ENCODE data around the gene SART3.
A peak's percentile ranks its signal among the peaks of the same experiment; 100 is the strongest.

The SART3 gene, protein sequence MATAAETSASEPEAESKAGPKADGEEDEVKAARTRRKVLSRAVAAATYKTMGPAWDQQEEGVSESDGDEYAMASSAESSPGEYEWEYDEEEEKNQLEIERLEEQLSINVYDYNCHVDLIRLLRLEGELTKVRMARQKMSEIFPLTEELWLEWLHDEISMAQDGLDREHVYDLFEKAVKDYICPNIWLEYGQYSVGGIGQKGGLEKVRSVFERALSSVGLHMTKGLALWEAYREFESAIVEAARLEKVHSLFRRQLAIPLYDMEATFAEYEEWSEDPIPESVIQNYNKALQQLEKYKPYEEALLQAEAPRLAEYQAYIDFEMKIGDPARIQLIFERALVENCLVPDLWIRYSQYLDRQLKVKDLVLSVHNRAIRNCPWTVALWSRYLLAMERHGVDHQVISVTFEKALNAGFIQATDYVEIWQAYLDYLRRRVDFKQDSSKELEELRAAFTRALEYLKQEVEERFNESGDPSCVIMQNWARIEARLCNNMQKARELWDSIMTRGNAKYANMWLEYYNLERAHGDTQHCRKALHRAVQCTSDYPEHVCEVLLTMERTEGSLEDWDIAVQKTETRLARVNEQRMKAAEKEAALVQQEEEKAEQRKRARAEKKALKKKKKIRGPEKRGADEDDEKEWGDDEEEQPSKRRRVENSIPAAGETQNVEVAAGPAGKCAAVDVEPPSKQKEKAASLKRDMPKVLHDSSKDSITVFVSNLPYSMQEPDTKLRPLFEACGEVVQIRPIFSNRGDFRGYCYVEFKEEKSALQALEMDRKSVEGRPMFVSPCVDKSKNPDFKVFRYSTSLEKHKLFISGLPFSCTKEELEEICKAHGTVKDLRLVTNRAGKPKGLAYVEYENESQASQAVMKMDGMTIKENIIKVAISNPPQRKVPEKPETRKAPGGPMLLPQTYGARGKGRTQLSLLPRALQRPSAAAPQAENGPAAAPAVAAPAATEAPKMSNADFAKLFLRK

DNA sequence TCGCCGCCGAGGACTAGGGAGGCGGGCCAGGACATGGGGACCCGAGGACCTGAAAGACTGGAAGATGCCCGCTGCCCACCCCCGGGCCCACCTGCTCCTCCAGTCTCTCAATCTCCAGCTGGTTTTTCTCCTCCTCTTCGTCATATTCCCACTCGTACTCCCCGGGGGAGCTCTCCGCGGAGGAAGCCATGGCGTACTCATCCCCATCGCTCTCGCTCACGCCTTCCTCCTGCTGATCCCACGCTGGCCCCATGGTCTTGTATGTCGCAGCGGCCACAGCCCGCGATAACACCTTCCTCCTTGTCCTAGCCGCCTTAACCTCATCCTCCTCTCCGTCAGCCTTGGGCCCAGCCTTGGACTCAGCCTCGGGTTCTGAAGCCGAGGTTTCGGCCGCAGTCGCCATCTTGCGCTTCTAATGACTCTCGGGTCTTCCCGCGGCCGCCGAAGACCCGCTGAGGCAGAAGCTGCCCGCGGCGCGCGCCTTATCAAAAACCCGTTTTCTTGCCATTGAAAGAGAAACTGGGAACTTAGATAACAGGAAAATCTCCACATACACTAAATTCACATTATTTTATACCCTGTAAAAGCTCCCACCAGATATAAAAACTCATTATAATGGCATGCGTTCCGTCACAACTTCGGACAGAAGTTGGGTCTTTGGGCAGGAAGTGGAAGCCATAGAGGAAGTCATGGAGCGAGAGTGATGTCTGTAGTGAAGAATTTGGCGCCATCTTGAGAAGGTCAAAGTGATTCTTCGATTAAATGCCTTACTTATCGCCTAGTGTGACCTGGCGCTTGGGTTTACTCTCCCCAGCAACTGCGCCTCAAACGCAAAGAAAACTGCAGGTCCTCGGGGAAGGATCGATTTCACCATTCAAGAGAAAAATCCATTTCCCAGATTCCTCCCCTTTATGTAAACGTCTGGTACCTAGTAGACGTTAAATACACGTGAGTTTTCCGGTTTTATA lies at the start of gene SART3:
TSS of gene SART3 (minus strand) at position 422 of the 968 bp plus-strand sequence. CDS start at position 403, 19 bp downstream.
- H3K4me1 ChIP-seq (ENCODE audit: insufficient read depth, low read length), result peaks cover 58% of the 10 kb centered on the region
- H3K9ac ChIP-seq (ENCODE audit: low read length), result peak within 1 kb of the TSS; percentile 93
- H3K36me3 ChIP-seq (ENCODE audit: insufficient read depth, low read length), result peaks cover 33% of the 10 kb centered on the region
- H3K27me3 ChIP-seq (ENCODE audit: control insufficient read depth in 1 of 2, insufficient read depth in 2 of 2, low read length in 2 of 2), result no peaks in the 10 kb centered on the region
- peak within 1 kb of the TSS; percentile 90 for H3K27ac ChIP-seq (ENCODE audit: low read depth, low read length)
- H3K4me3 ChIP-seq (ENCODE audit: low read depth in 1 of 2, low read length in 2 of 2), result peak within 1 kb of the TSS; percentile 96 to 99
- H3K9me3 ChIP-seq (ENCODE audit: low read length), result no peaks in the 10 kb centered on the region

GRCh38 chr12:108610336-108610815 lies 49.4 kb upstream of the SART3 start:
- Histone ChIP-seq H3K4me1 (ENCODE audit: insufficient read depth, low read length) (peaks cover 7% of the 10 kb centered on the region), H3K27ac (ENCODE audit: low read depth, low read length) (no peak overlapping the region)

GRCh38 chr12:108609537-108610335 lies 48.8 kb upstream of the SART3 start:
- H3K4me3 ChIP-seq (ENCODE audit: low read depth in 1 of 2, low read length in 2 of 2), result no peak overlapping the region
- peaks cover 7% of the 10 kb centered on the region for H3K4me1 ChIP-seq (ENCODE audit: insufficient read depth, low read length)
- H3K9me3 ChIP-seq (ENCODE audit: low read length), result no peaks in the 10 kb centered on the region
- peaks cover 0 to 7% of the 10 kb centered on the region in 2 donors for H3K27me3 ChIP-seq (ENCODE audit: control insufficient read depth in 1 of 2, insufficient read depth in 2 of 2, low read length in 2 of 2)
- H3K9ac ChIP-seq (ENCODE audit: low read length), result no peak overlapping the region
- no peaks in the 10 kb centered on the region for H3K36me3 ChIP-seq (ENCODE audit: insufficient read depth, low read length)
- H3K27ac ChIP-seq (ENCODE audit: low read depth, low read length), result no peak overlapping the region

More at GRCh38 chr12:108610336-108610815, 49.4 kb upstream of the SART3 start:
- no peak overlapping the region for H3K4me3 ChIP-seq (ENCODE audit: low read depth in 1 of 2, low read length in 2 of 2)
- H3K36me3 ChIP-seq (ENCODE audit: insufficient read depth, low read length), result no peaks in the 10 kb centered on the region
- H3K27me3 ChIP-seq (ENCODE audit: control insufficient read depth in 1 of 2, insufficient read depth in 2 of 2, low read length in 2 of 2), result peaks cover 0 to 7% of the 10 kb centered on the region in 2 donors
- H3K9me3 ChIP-seq (ENCODE audit: low read length), result no peaks in the 10 kb centered on the region
- no peak overlapping the region for H3K9ac ChIP-seq (ENCODE audit: low read length)

DNA sequence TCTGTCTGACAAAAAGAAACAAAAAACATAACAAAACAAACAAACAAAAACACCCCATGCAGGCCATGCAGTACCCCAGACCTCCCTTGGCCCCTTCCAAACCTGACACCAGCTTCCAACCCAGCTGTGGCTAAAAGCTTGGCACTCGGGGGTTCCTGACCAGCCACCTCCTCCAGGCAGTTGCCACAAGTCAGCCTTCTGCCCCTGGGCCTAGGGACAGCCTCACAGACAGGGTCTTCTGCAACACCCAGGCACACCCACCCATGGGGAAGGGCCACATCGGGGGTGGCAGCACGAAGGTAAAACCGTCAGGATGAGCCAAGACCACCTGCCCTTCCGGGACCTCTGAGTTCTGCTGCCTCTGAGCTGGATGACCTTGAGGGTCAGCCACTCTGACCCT lies 47.6 kb upstream of the SART3 start:
- Histone ChIP-seq H3K4me1 (ENCODE audit: insufficient read depth, low read length) (peaks cover 7% of the 10 kb centered on the region), H3K27ac (ENCODE audit: low read depth, low read length) (no peak overlapping the region), H3K4me3 (ENCODE audit: low read depth in 1 of 2, low read length in 2 of 2) (no peak overlapping the region)

DNA sequence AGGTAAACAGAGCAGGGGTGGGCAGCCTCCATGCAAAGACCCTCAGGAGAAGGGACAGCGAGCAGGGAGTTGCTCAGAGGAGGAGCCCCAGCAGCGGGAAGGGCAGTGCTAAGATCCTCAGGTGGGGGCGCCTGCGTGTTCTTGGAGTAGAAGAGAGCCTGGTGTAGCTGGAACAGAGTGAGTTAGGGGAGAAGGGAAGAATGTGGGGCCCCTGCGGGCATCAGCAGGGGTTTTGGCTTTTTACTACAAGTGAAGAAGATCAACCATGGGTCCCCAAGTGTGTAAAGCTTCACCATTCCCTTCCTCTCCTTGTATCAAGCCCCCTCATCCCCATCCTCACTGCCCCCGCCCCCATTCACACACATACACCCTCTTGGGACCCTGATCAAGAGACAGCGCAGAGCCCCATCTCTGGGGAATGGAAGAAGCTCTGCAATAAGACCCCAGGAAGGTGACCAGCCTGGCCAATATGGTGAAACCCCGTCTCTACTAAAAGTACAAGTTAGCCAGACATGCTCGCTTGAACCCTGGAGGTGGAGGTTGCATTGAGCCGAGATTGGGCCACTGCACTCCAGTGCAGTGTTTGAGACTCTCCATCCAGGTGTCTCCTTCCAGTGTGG lies 47.1 kb upstream of the SART3 start:
- Histone ChIP-seq H3K9me3 (ENCODE audit: low read length) (no peaks in the 10 kb centered on the region), H3K4me1 (ENCODE audit: insufficient read depth, low read length) (peaks cover 7% of the 10 kb centered on the region), H3K9ac (ENCODE audit: low read length) (no peak overlapping the region), H3K27me3 (ENCODE audit: control insufficient read depth in 1 of 2, insufficient read depth in 2 of 2, low read length in 2 of 2) (peaks cover 0 to 13% of the 10 kb centered on the region in 2 donors), H3K36me3 (ENCODE audit: insufficient read depth, low read length) (no peaks in the 10 kb centered on the region), H3K4me3 (ENCODE audit: low read depth in 1 of 2, low read length in 2 of 2) (no peak overlapping the region), H3K27ac (ENCODE audit: low read depth, low read length) (no peak overlapping the region)

More for the DNA sequence above, 47.6 kb upstream of the SART3 start:
- Histone ChIP-seq H3K9me3 (ENCODE audit: low read length) (no peaks in the 10 kb centered on the region), H3K36me3 (ENCODE audit: insufficient read depth, low read length) (no peaks in the 10 kb centered on the region), H3K9ac (ENCODE audit: low read length) (no peak overlapping the region), H3K27me3 (ENCODE audit: control insufficient read depth in 1 of 2, insufficient read depth in 2 of 2, low read length in 2 of 2) (peaks cover 0 to 13% of the 10 kb centered on the region in 2 donors)

DNA sequence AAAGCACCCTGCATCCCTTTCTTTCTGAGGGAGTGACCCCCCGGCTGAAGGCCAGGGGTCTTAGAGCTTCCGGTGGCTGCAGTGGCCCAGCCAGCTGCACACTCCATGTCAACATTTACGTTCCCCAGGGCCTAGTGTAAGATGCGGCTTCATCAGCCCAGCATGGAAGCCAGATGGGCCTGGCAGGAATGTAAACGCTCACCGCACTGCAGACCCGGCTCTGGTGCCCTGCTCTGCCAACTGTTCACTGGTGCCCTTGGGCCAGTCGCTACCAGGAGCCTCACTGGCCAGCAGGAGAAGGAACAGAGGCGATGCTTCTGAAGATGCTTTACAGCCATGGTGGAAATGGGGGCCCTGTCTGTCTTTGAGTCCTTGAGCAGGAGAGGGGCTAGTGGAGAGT lies 45.5 kb upstream of the SART3 start:
- Histone ChIP-seq H3K9me3 (ENCODE audit: low read length) (no peaks in the 10 kb centered on the region), H3K27ac (ENCODE audit: low read depth, low read length) (no peak overlapping the region), H3K36me3 (ENCODE audit: insufficient read depth, low read length) (no peaks in the 10 kb centered on the region), H3K27me3 (ENCODE audit: control insufficient read depth in 1 of 2, insufficient read depth in 2 of 2, low read length in 2 of 2) (peaks cover 0 to 13% of the 10 kb centered on the region in 2 donors), H3K4me3 (ENCODE audit: low read depth in 1 of 2, low read length in 2 of 2) (no peak overlapping the region), H3K4me1 (ENCODE audit: insufficient read depth, low read length) (peaks cover 7% of the 10 kb centered on the region), H3K9ac (ENCODE audit: low read length) (no peak overlapping the region)

DNA sequence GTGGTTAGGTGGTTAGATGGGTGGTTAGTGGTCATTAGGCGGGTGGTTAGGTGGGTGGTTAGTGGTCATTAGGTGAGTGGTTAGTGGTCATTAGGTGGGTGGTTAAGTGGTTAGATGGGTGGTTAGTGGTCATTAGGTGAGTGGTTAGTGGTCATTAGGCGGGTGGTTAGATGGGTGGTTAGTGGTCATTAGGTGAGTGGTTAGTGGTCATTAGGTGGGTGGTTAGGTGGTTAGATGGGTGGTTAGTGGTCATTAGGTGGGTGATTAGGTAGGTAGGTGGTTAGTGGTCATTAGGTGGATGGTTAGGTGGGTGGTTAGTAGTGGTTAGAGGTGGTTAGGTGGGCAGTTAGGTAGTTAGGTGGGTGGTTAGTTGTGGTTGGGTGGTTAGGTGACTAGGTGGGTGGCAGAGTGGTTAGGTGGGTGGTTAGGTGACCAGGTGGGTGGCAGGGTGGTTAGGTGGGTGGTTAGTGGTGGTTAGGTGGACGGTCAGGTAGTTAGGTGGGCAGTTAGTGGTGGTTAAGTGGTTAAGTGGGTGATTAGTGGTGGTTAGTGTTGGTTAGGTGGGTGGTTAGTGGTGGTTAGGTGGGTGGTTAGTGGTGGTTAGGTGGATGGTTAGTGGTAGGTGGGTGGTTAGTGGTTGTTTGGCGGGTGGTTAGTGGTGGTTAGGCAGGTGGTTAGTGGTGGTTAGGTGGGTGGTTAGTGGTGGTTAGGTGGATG lies 44.9 kb upstream of the SART3 start:
- Histone ChIP-seq H3K9me3 (ENCODE audit: low read length) (no peaks in the 10 kb centered on the region), H3K27ac (ENCODE audit: low read depth, low read length) (no peak overlapping the region)

DNA sequence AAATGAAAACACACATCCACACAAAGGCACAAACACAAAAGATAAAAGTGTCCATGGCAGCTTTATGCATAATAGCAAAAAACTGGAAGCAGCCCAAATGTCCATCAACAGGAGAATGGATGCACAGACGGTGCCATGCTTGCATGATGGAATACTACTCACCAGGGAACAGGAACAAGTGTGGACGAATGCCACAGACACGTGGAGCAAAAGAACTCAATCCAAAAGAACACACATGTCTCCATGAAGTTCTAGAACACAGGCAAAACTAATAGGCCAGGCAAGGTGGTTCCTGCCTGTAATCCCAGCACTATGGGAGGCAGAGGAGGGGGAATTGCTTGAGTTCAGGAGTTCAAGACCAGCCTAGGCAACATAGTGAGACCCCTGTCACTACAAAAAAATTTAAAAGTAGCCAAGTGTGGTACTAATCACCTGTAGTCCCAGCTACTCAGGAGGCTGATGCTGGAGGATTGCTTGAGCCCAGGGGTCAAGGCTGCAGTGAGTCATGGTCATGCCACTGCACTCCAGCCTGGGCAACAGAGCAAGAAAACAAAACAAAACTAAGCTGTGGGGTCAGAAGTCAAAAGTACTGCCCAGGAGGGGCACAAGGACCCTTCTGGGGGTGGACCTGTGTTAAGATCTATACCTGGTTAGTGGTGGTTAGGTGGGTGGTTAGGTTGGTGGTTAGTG lies 44.2 kb upstream of the SART3 start:
- H3K27me3 ChIP-seq (ENCODE audit: control insufficient read depth in 1 of 2, insufficient read depth in 2 of 2, low read length in 2 of 2), result peaks cover 0 to 13% of the 10 kb centered on the region in 2 donors
- H3K9me3 ChIP-seq (ENCODE audit: low read length), result no peaks in the 10 kb centered on the region
- peaks cover 5% of the 10 kb centered on the region for H3K4me1 ChIP-seq (ENCODE audit: insufficient read depth, low read length)
- H3K9ac ChIP-seq (ENCODE audit: low read length), result no peak overlapping the region
- H3K36me3 ChIP-seq (ENCODE audit: insufficient read depth, low read length), result no peaks in the 10 kb centered on the region
- H3K4me3 ChIP-seq (ENCODE audit: low read depth in 1 of 2, low read length in 2 of 2), result no peak overlapping the region
- H3K27ac ChIP-seq (ENCODE audit: low read depth, low read length), result no peak overlapping the region

More for the DNA sequence above, 44.9 kb upstream of the SART3 start:
- Histone ChIP-seq H3K36me3 (ENCODE audit: insufficient read depth, low read length) (no peaks in the 10 kb centered on the region), H3K4me3 (ENCODE audit: low read depth in 1 of 2, low read length in 2 of 2) (no peak overlapping the region), H3K4me1 (ENCODE audit: insufficient read depth, low read length) (peaks cover 7% of the 10 kb centered on the region), H3K9ac (ENCODE audit: low read length) (no peak overlapping the region), H3K27me3 (ENCODE audit: control insufficient read depth in 1 of 2, insufficient read depth in 2 of 2, low read length in 2 of 2) (peaks cover 0 to 13% of the 10 kb centered on the region in 2 donors)
